HCT116 (cell line): ENCODE measurements around the gene ZBTB24. TPM values are rescaled to one million over a fixed set of nuclear protein-coding genes. Genes with fewer than 3 reads are reported as not detected.

Experiments used
- ATAC-seq: fragments of 200-7000 bp; cut with Tn5 transposase; 2 replicates; pipeline ENCODE4 v1.9.1; 2020; ENCODE audit warnings: mild to moderate bottlenecking, moderate library complexity
- BruUV-seq: library from RNA; stranded (reverse); fragments of 400-500 nt; replicated peaks from 2 replicates; lab custom pipeline; 2021; lab: Mats Ljungman, UMichigan
- CTCF ChIA-PET: fragments of 300-600 bp; sonication (Branson Sonifier 250); formaldehyde crosslinking; loops from one replicate; lab custom pipeline; 2021; ENCODE audit warnings: antibody characterized with exemption; lab: Charles Lee
- POLR2A ChIA-PET: fragments of 300-600, 350-600 bp; sonication (Branson Sonifier 250); formaldehyde crosslinking; loops from one replicate; lab custom pipeline; 2021; ENCODE audit warnings: antibody characterized with exemption; lab: Charles Lee
- RAD21 ChIA-PET, 2 experiments: fragments of 300-600 bp; sonication (Branson Sonifier 250); formaldehyde crosslinking; loops; one replicate each; lab custom pipeline; 2023; ENCODE audit warnings: low total read pairs in 2 of 2; ENCODE audit not compliant: uncharacterized antibody in 2 of 2, unreplicated experiment in 2 of 2, low non-redundant PET in 1 of 2; lab: Charles Lee
- DNase-seq: peaks from one replicate; pipeline ENCODE4 v3.0.0-alpha.2; 2010; ENCODE audit warnings: low read depth, low spot score
- H2AFZ ChIP-seq: fragments of 200-600 bp; shearing (Covaris generic), sonication (generic); 2 replicates; pipeline ENCODE4 v1.6.1; 2017; ENCODE audit warnings: low read depth, mixed run types, mixed read lengths, antibody characterized with exemption, low read length; ENCODE audit not compliant: poor library complexity, severe bottlenecking
- H3K27ac ChIP-seq: 2 replicates; pipeline ENCODE4 v1.5.1; 2012; ENCODE audit warnings: low read depth, low read length
- H3K27me3 ChIP-seq: fragments of 200-600 bp; sonication (generic); 2 replicates; pipeline ENCODE4 v1.6.1; 2016; ENCODE audit warnings: mixed run types, low read length, mixed read lengths; ENCODE audit not compliant: insufficient read depth
- H3K36me3 ChIP-seq, 2 experiments: fragments of 200-500 bp in 1 of 2; fragments of 200-600 bp in 1 of 2; sonication (Bioruptor generic) in 1 of 2; sonication (generic) in 1 of 2; 2 replicates each; pipeline versions ENCODE4 v1.5.1 to v1.6.1; 2014 to 2016; ENCODE audit warnings: low read length in 2 of 2, inconsistent platforms in 1 of 2, mixed read lengths in 1 of 2, mixed run types in 1 of 2; ENCODE audit not compliant: insufficient read depth in 2 of 2, control insufficient read depth in 1 of 2
- H3K4me1 ChIP-seq, 2 experiments: fragments of 200-600 bp in 1 of 2; sonication (generic) in 1 of 2; 2 replicates each; pipeline versions ENCODE4 v1.5.1 to v1.6.1; 2012 to 2017; ENCODE audit warnings: low read length in 2 of 2, inconsistent platforms in 1 of 2, mild to moderate bottlenecking in 1 of 2, mixed read lengths in 1 of 2, mixed run types in 1 of 2, moderate library complexity in 1 of 2; ENCODE audit not compliant: insufficient read depth in 2 of 2, control insufficient read depth in 1 of 2
- H3K4me2 ChIP-seq: fragments of 200-600 bp; sonication (generic); 2 replicates; pipeline ENCODE4 v1.6.1; 2017; ENCODE audit warnings: mixed run types, low read length, mixed read lengths
- H3K4me3 ChIP-seq, 2 experiments: fragments of 200-600 bp in 1 of 2; sonication (generic) in 1 of 2; replicated peaks in 1 of 2; 2 replicates each; pipeline ENCODE4 v1.5.1; 2011 to 2016; ENCODE audit warnings: low read length in 2 of 2, control low read depth in 1 of 2, low read depth in 1 of 2, mild to moderate bottlenecking in 1 of 2, mixed read lengths in 1 of 2, mixed run types in 1 of 2
- H3K79me2 ChIP-seq: fragments of 200-600 bp; sonication (generic); 2 replicates; pipeline ENCODE4 v1.6.1; 2017; ENCODE audit warnings: mild to moderate bottlenecking, mixed run types, low read length, moderate library complexity, mixed read lengths; ENCODE audit not compliant: insufficient read depth
- H3K9ac ChIP-seq: fragments of 200-600 bp; sonication (generic); 2 replicates; pipeline ENCODE4 v1.6.1; 2016; ENCODE audit warnings: low read length, mixed read lengths
- H3K9me2 ChIP-seq: fragments of 200-600 bp; sonication (generic), shearing (Covaris generic); 2 replicates; pipeline ENCODE4 v1.6.1; 2017; ENCODE audit warnings: mixed run types, mild to moderate bottlenecking, moderate library complexity; ENCODE audit not compliant: insufficient read depth
- H3K9me3 ChIP-seq, 2 experiments: fragments of 200-500 bp in 1 of 2; fragments of 200-600 bp in 1 of 2; sonication (Bioruptor generic) in 1 of 2; sonication (generic) in 1 of 2; 2 replicates each; pipeline ENCODE4 v1.6.1; 2014 to 2017; ENCODE audit warnings: low read length in 2 of 2, mixed read lengths in 2 of 2, inconsistent platforms in 1 of 2, low read depth in 1 of 2, mild to moderate bottlenecking in 1 of 2, mixed run types in 1 of 2, moderate library complexity in 1 of 2; ENCODE audit not compliant: control insufficient read depth in 1 of 2, insufficient read depth in 1 of 2
- H4K20me1 ChIP-seq: fragments of 200-600 bp; sonication (generic), shearing (Covaris generic); 2 replicates; pipeline ENCODE4 v1.6.1; 2017; ENCODE audit warnings: mixed run types, mild to moderate bottlenecking, moderate library complexity; ENCODE audit not compliant: insufficient read depth
- CBX3 ChIP-seq: IDR thresholded peaks from 2 replicates; pipeline ENCODE4 v1.6.1; 2012; ENCODE audit warnings: low read depth
- CEBPB ChIP-seq: IDR thresholded peaks from 2 replicates; pipeline ENCODE4 v1.6.1; 2012; ENCODE audit warnings: low read depth
- CTCF ChIP-seq, 3 experiments: fragments of 200-600 bp in 1 of 3; sonication (generic) in 1 of 3; IDR thresholded peaks in 2 of 3; conservative IDR thresholded peaks in 1 of 3; 2 replicates each; pipeline ENCODE4 v1.5.1; 2012 to 2017; ENCODE audit warnings: low read depth in 2 of 3, low read length in 2 of 3, antibody characterized with exemption in 1 of 3, borderline replicate concordance in 1 of 3, control low read depth in 1 of 3, mild to moderate bottlenecking in 1 of 3, mixed read lengths in 1 of 3, mixed run types in 1 of 3, moderate library complexity in 1 of 3; ENCODE audit not compliant: insufficient read depth in 1 of 3
- EGR1 ChIP-seq: IDR thresholded peaks from 2 replicates; pipeline ENCODE4 v1.6.1; 2012; ENCODE audit warnings: low read depth
- ELF1 ChIP-seq: IDR thresholded peaks from 2 replicates; pipeline ENCODE4 v1.6.1; 2012; ENCODE audit warnings: low read depth, borderline replicate concordance
- EZH2 ChIP-seq: fragments of 200-600 bp; sonication (generic); IDR thresholded peaks from 2 replicates; pipeline ENCODE4 v1.6.1; 2017; ENCODE audit warnings: antibody characterized with exemption, mixed run types
- EZH2phosphoT487 ChIP-seq: fragments of 200-600 bp; IDR thresholded peaks from 2 replicates; pipeline ENCODE4 v1.6.1; 2018; ENCODE audit warnings: antibody characterized with exemption, borderline replicate concordance
- JUND ChIP-seq: IDR thresholded peaks from 2 replicates; pipeline ENCODE4 v1.6.1; 2012
- POLR2A ChIP-seq: IDR thresholded peaks from 2 replicates; pipeline ENCODE4 v1.7.0; 2011; ENCODE audit warnings: borderline replicate concordance; ENCODE audit not compliant: insufficient read depth, insufficient read length; ENCODE audit errors: extremely low read depth
- POLR2AphosphoS5 ChIP-seq: IDR thresholded peaks from 2 replicates; pipeline ENCODE4 v1.6.1; 2011; ENCODE audit warnings: mild to moderate bottlenecking, low read depth, low read length, moderate library complexity
- RAD21 ChIP-seq: IDR thresholded peaks from 2 replicates; pipeline ENCODE4 v1.6.1; 2012; ENCODE audit warnings: low read depth, mild to moderate bottlenecking
- SIN3A ChIP-seq: IDR thresholded peaks from 2 replicates; pipeline ENCODE4 v1.6.1; 2012; ENCODE audit warnings: low read depth
- SP1 ChIP-seq: IDR thresholded peaks from 2 replicates; pipeline ENCODE4 v1.6.1; 2012; ENCODE audit warnings: low read depth
- SRF ChIP-seq: IDR thresholded peaks from 2 replicates; pipeline ENCODE4 v1.6.1; 2012; ENCODE audit warnings: low read depth
- ZBTB33 ChIP-seq: IDR thresholded peaks from 2 replicates; pipeline ENCODE4 v1.6.1; 2011; ENCODE audit warnings: mild to moderate bottlenecking, low read length, moderate library complexity; ENCODE audit not compliant: insufficient replicate concordance; ENCODE audit errors: extremely low read depth
- ZNF274 ChIP-seq: fragments of 200-500 bp; sonication (Bioruptor generic); IDR thresholded peaks from 2 replicates; pipeline ENCODE4 v1.6.1; 2014; ENCODE audit warnings: mild to moderate bottlenecking, low read depth, low read length, inconsistent platforms
- intact Hi-C: fragments of 100-400 bp; cut with micrococcal nuclease; formaldehyde crosslinking; loops from 2 replicates; pipeline ENCODE4 v1.10.0; 2022
- total RNA-seq: library from RNA; stranded (reverse); gene quantifications from one replicate; pipeline ENCODE4 v1.2.1, GENCODE V29; 2021; ENCODE audit not compliant: unreplicated experiment
- TF ChIP-seq, protein P1 (sequence below): IDR thresholded peaks from 2 replicates; pipeline ENCODE4 v1.6.1; 2012; ENCODE audit warnings: low read depth
- TF ChIP-seq, protein P2 (sequence below): IDR thresholded peaks from 2 replicates; pipeline ENCODE4 v1.6.1; 2012

The ZBTB24 gene
- total RNA-seq, 1 experiment from 2014 or later: 11.3 TPM

DNA sequence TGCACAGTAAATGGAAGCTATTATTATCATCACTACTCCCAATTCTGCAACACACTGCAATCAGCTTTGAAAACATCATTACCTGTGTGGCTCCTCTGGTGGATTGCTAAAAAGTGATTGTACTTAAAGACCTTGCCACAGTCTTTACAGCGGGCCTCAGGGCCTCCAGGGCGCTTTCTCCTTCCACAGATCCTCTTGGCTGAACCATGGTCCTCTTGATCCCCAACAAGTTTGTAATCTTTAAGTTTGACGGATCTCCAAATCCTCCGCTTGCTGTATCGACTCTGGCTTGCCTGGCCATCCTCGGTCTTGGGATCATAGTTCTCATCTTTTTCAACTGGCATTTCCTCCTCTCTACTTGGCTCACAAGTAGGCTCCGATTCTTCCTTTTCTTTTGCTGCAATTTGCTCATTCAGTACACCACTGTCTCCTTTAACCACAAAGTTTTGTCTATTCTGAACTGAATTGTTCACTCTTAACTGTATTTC, 2.0 kb downstream of the ZBTB24 start:
- no TSS peak for BruUV-seq
- H3K27ac ChIP-seq: no peak overlapping the region
- H3K36me3 ChIP-seq: peaks cover 20 to 22% of the 10 kb centered on the region in 2 experiments; a peak in 3 of 4 replicates
- H3K27me3 ChIP-seq: no peaks in the 10 kb centered on the region
- no peaks in the 10 kb centered on the region for H3K9me3 ChIP-seq
- H3K9ac ChIP-seq: no peak overlapping the region
- DNase-seq (no peak), ATAC-seq (no peak)
- TF ChIP-seq EZH2phosphoT487: no peak
- TF ChIP-seq SRF: no peak
- TF ChIP-seq SIN3A: no peak
- TF ChIP-seq ELF1: no peak
- no peak for TF ChIP-seq POLR2A
- no peak for TF ChIP-seq EZH2
- no peak for TF ChIP-seq SP1
- TF ChIP-seq POLR2AphosphoS5: no peak
- TF ChIP-seq CEBPB: no peak
- no peak for TF ChIP-seq RAD21
- no peak for TF ChIP-seq EGR1
- TF ChIP-seq, protein P1, sequence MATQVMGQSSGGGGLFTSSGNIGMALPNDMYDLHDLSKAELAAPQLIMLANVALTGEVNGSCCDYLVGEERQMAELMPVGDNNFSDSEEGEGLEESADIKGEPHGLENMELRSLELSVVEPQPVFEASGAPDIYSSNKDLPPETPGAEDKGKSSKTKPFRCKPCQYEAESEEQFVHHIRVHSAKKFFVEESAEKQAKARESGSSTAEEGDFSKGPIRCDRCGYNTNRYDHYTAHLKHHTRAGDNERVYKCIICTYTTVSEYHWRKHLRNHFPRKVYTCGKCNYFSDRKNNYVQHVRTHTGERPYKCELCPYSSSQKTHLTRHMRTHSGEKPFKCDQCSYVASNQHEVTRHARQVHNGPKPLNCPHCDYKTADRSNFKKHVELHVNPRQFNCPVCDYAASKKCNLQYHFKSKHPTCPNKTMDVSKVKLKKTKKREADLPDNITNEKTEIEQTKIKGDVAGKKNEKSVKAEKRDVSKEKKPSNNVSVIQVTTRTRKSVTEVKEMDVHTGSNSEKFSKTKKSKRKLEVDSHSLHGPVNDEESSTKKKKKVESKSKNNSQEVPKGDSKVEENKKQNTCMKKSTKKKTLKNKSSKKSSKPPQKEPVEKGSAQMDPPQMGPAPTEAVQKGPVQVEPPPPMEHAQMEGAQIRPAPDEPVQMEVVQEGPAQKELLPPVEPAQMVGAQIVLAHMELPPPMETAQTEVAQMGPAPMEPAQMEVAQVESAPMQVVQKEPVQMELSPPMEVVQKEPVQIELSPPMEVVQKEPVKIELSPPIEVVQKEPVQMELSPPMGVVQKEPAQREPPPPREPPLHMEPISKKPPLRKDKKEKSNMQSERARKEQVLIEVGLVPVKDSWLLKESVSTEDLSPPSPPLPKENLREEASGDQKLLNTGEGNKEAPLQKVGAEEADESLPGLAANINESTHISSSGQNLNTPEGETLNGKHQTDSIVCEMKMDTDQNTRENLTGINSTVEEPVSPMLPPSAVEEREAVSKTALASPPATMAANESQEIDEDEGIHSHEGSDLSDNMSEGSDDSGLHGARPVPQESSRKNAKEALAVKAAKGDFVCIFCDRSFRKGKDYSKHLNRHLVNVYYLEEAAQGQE: no peak
- TF ChIP-seq ZNF274: no peak
- no peak for TF ChIP-seq JUND
- no peak for TF ChIP-seq CBX3
- TF ChIP-seq, protein P2, sequence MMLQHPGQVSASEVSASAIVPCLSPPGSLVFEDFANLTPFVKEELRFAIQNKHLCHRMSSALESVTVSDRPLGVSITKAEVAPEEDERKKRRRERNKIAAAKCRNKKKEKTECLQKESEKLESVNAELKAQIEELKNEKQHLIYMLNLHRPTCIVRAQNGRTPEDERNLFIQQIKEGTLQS: no peak
- no peak for TF ChIP-seq CTCF (IDR thresholded peaks at IDR 0.05 in 2 of 3, conservative IDR thresholded peaks at IDR 0.05 in 1 of 3; ENCODE audit: borderline replicate concordance in 1 of 3, insufficient read depth in 1 of 3, low read depth in 2 of 3, low read length in 2 of 3)
- TF ChIP-seq ZBTB33: no peak
- H4K20me1 ChIP-seq: no peaks in the 10 kb centered on the region
- peaks cover 4 to 15% of the 10 kb centered on the region in 2 experiments; a peak in 3 of 4 replicates for H3K4me1 ChIP-seq
- H3K4me3 ChIP-seq: no peak overlapping the region
- H3K4me2 ChIP-seq: no peak overlapping the region
- H3K9me2 ChIP-seq: no peaks in the 10 kb centered on the region
- RAD21 ChIA-PET: no interaction called here
- intact Hi-C loops: no loop called here
- H3K79me2 ChIP-seq: peaks cover 67% of the 10 kb centered on the region
- H2AFZ ChIP-seq: no peak overlapping the region
- POLR2A ChIA-PET: no interaction called here
- CTCF ChIA-PET: no interaction called here
